HUES64 (cell line): ENCODE measurements around the gene STX18.
A peak's percentile ranks its signal among the peaks of the same experiment; 100 is the strongest.

Experiments
- H3K27ac ChIP-seq: 2 replicates; pipeline ENCODE4 v1.7.0; 2013; ENCODE audit warnings: low read depth, low read length, inconsistent platforms
- H3K27me3 ChIP-seq: 2 replicates; pipeline ENCODE4 v1.6.1; 2013; ENCODE audit warnings: mild to moderate bottlenecking, low read length; ENCODE audit not compliant: insufficient read depth
- H3K36me3 ChIP-seq: 2 replicates; pipeline ENCODE4 v1.6.1; 2013; ENCODE audit warnings: mild to moderate bottlenecking, low read length; ENCODE audit not compliant: insufficient read depth
- H3K4me1 ChIP-seq: 2 replicates; pipeline ENCODE4 v1.6.1; 2013; ENCODE audit warnings: mild to moderate bottlenecking, low read length, moderate library complexity; ENCODE audit not compliant: insufficient read depth
- H3K4me3 ChIP-seq: 2 replicates; pipeline ENCODE4 v1.5.1; 2013; ENCODE audit warnings: mild to moderate bottlenecking, low read length, moderate library complexity
- H3K9ac ChIP-seq: 2 replicates; pipeline ENCODE4 v1.6.1; 2013; ENCODE audit warnings: mild to moderate bottlenecking, low read depth, low read length
- H3K9me3 ChIP-seq: 2 replicates; pipeline ENCODE4 v1.6.1; 2013; ENCODE audit warnings: low read depth, low read length; ENCODE audit not compliant: insufficient read depth
- WGBS: fragments of 150-250, 120-280 bp; methylation state at CpG from one replicate; pipeline ENCODE4 v1.1.7; 2013; ENCODE audit warnings: missing lambda C conversion rate; 5-methylcytosine and 5-hydroxymethylcytosine counted together

The STX18 gene

DNA sequence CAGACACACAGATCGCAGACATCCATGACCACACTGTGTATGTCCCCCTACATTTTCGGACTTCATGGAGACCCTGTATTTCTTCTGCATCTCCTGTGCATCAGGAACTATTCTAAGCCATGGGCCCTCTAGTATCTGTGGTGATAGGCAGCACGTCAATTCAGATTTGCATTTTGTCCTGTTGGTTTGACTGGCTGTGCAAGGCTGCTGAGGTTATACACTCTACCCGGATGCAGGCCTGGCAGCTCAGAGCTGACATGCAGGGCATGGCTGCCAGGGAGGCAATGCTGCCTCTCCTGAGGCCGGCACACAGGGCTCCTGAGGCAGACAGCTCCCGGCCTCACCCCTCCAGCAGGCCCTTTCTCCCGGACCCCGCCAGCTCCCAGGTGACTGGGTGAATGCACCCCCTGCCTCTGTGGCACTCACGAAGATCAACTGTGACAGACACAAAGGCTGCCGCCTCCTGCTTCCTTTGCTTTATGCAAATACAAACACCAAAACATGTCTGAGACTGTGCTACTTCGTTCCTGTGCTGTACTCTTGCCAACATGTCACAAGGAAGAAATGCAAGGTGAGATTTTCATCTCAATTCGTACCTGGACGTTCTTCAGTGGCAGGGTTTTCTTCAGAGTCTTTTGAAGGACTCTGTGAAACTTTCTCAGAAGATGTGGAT is 103.9 kb downstream of the STX18 start:
- Histone ChIP-seq H3K27me3 (no peaks in the 10 kb centered on the region), H3K27ac (no peak overlapping the region), H3K4me3 (no peak overlapping the region), H3K9ac (no peak overlapping the region), H3K36me3 (peaks cover 8% of the 10 kb centered on the region; the same call in 1 of the 2 replicates), H3K9me3 (no peaks in the 10 kb centered on the region), H3K4me1 (no peaks in the 10 kb centered on the region)
- 93% methylated on average over 13 of the region's 13 CpGs for WGBS

DNA sequence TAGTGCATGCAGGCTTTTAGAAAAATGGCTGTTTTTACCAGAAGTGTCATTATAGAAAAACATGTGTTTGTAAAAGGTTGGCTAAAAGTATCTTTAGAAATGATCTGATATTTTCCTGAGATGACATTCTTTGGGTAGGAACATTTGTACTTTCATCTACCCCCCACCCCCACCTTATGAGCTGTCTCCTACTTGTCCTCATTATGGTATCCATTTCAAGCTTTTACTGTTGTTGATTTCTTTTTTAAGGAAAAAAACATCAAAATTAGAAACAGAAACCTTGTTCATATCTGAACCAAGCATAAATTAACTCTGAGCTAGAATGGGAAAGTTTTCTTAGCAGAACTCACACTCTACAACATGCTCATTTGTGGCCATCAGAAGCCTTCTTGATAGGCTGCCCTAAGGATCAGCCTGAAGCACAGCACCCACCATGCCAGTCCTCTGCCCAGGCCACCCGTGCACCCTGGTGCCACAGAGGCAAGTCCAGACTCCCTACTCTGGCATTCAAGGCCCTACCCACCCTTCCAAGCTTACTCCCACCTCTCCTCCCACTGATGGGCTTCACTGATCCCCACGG is 105.5 kb downstream of the STX18 start:
- H3K27ac ChIP-seq: no peak overlapping the region
- peaks cover 10% of the 10 kb centered on the region; the same call in 1 of the 2 replicates for H3K36me3 ChIP-seq
- no peak overlapping the region for H3K9ac ChIP-seq
- H3K27me3 ChIP-seq: no peaks in the 10 kb centered on the region
- H3K9me3 ChIP-seq: no peaks in the 10 kb centered on the region
- 88% methylated on average over 2 of the region's 2 CpGs for WGBS
- no peaks in the 10 kb centered on the region for H3K4me1 ChIP-seq
- no peak overlapping the region for H3K4me3 ChIP-seq

DNA sequence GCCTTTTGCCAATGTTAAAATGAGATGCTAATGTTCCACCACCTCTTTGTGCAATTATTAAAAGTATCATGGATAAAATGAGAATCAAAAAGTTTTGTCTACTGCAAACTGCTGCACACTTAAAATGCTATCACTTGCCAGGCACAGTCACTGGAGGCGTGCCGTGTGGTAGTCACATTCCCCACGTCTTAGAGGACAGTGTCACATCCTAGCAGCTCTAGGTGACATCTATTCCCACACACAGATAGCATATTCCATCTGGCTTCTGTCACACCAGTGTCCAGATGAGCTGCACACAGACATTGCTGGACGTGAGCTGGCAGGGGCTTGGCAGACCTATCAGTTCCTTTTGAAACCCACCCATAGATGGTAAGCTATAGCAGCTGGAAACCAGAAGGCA is 107.9 kb downstream of the STX18 start:
- Histone ChIP-seq H3K27me3 (no peaks in the 10 kb centered on the region), H3K4me1 (no peaks in the 10 kb centered on the region), H3K9me3 (no peaks in the 10 kb centered on the region), H3K9ac (no peak overlapping the region), H3K27ac (no peak overlapping the region), H3K4me3 (no peak overlapping the region), H3K36me3 (peaks cover 10% of the 10 kb centered on the region; the same call in 1 of the 2 replicates)
- 93% methylated on average over 4 of the region's 4 CpGs for WGBS

DNA sequence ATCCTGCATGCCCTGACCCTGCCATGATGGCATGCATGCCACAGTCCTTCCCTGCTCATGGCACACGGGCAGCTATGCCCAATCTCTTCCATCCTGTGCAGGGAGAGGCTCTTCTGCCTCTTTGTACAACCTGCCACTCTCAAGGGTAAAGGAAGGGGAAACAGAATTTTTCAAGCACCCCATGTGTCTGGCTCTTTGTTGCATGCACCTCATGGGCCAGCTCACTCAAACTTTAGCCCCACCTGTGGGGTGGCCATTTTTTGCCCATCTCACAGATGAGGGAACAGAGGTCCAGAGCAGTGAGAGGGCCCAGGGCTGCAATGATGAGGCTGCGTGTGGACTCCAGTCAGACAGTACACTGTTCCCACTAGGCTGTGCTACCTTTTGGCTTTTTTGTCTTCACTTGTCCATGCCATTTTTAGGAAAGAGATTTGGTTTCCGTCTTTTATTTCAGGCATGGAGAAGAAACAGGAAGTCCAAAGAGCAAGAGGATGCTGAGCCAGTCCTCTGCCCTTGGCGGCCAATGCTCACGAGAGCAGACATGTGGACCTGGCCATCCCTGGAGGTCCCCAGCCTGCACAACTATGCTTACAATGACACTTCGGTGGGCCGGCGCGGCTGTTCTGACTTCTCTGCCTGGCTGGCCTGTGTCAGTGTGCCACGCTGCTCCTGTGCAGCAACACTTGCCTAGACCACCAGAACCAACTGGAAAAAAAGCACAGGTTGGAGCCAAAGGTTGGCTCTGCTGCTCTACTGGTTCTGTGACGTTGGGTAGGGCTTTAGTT is 109.3 kb downstream of the STX18 start:
- H3K9ac ChIP-seq: no peak overlapping the region

DNA sequence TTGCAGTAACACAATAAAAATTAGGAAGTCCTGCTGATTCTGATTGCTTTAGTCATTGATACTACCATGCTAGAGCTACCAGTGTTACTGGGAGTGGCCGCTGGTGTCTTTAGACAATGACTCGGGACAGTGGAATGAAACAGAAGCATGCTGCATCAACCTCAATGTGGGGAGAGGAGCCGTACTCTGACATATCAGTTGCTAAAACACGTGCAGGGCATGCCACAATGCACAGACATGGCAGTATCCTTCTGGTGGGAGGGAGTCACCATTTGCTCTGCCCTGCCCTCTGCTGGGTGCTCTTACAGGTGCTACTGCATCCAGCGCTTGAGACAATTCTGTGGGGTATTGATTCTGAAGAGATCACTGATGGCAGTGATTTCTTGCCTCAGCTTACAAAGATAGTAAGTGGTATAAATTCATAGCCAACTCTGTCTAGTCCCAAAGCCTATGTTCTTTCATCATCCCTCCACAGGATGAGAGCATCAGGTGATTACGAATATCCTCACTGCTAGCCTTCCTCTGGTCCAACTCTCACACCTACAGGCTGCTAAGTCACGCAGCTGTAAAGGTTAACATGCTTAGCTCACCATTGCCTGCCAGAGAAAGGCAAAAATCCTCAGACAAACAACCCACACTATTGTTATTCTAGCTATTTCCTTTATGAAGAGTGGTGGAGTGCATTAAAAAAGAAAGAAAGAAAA is 111.2 kb downstream of the STX18 start:
- Histone ChIP-seq H3K4me3 (no peak overlapping the region), H3K27me3 (no peaks in the 10 kb centered on the region), H3K36me3 (peaks cover 6% of the 10 kb centered on the region; the same call in 1 of the 2 replicates), H3K4me1 (peaks cover 20% of the 10 kb centered on the region), H3K9ac (no peak overlapping the region), H3K27ac (no peak overlapping the region), H3K9me3 (no peaks in the 10 kb centered on the region)
- 51% methylated on average over 7 of the region's 7 CpGs for WGBS

More for the DNA sequence above, 109.3 kb downstream of the STX18 start:
- no peaks in the 10 kb centered on the region for H3K27me3 ChIP-seq
- no peaks in the 10 kb centered on the region for H3K9me3 ChIP-seq
- H3K4me3 ChIP-seq: no peak overlapping the region
- peaks cover 9% of the 10 kb centered on the region for H3K4me1 ChIP-seq
- peaks cover 6% of the 10 kb centered on the region; the same call in 1 of the 2 replicates for H3K36me3 ChIP-seq
- H3K27ac ChIP-seq: no peak overlapping the region
- WGBS: 96% methylated on average over 11 of the region's 11 CpGs

DNA sequence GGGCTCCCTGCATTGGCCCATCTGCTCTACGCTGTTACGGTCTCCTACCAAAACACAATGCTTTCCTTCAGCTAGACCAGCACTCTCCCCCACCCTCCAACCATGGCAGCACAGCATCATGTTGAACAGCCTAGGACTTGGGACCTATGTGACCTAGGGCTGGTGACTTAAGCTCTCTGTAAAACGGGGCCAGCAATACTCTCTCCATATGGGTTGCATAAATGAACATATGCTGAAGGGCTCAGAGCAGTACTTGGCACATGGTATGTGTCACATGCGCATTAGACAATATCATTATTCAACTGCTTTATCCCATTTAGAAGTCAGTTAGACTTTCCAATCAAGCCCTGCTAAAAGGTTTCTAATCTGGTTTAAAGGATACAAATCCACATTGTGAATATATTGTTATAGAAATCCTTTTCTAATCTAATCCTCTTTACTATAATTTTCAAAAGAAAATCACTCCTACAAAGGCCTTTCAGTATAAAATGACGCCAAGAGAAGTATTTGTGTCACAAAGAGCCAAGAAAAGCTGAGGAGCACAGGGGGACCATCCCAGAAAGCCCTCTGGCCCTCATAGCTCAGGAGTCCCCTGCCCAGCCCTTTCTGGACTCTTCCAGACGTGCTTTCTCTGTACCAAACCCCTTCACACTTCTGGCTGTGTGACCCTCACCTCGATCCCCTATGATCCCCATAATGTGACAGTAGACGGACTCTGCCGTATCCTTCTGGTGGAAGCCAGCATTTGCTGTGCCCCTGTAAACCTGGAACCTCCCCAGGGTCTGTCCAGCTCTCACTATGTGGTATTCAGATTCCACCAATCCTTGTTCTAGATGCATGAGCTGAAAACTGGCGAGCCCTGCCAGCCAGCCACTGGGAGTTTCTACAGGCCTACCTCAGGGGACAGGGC is 112.6 kb downstream of the STX18 start:
- Histone ChIP-seq H3K9ac (no peak overlapping the region), H3K4me1 (peaks cover 27% of the 10 kb centered on the region), H3K27me3 (no peaks in the 10 kb centered on the region), H3K27ac (no peak overlapping the region), H3K36me3 (peaks cover 4% of the 10 kb centered on the region; the same call in 1 of the 2 replicates), H3K9me3 (no peaks in the 10 kb centered on the region), H3K4me3 (no peak overlapping the region)
- WGBS: 89% methylated on average over 10 of the region's 10 CpGs

DNA sequence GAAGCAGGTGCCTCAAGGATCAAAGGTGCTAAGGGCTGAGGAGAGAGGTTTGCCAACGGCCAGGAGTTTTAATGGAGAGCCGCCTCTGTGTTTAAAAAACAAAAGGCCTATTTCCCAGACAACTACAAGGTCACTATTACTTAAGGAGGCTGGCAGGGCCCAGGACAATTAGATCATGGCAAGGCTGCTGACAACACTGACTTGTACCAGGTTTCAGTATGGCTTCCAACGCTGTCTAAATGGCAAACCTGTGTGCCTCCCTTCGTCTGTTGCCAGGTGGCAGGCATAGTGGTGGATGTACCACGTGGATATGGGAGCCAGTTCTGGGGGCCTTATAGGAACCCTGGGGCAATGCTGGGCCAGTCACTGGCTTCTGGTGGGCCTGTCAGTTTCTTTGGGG is 114.0 kb downstream of the STX18 start:
- no peak overlapping the region for H3K4me3 ChIP-seq
- no peak overlapping the region for H3K9ac ChIP-seq
- peaks cover 27% of the 10 kb centered on the region for H3K4me1 ChIP-seq
- H3K9me3 ChIP-seq: no peaks in the 10 kb centered on the region
- peak overlapping the region; percentile 32; the same call in 1 of the 2 replicates for H3K27ac ChIP-seq
- WGBS: 59% methylated on average over 5 of the region's 5 CpGs
- peaks cover 6% of the 10 kb centered on the region for H3K36me3 ChIP-seq
- no peaks in the 10 kb centered on the region for H3K27me3 ChIP-seq

DNA sequence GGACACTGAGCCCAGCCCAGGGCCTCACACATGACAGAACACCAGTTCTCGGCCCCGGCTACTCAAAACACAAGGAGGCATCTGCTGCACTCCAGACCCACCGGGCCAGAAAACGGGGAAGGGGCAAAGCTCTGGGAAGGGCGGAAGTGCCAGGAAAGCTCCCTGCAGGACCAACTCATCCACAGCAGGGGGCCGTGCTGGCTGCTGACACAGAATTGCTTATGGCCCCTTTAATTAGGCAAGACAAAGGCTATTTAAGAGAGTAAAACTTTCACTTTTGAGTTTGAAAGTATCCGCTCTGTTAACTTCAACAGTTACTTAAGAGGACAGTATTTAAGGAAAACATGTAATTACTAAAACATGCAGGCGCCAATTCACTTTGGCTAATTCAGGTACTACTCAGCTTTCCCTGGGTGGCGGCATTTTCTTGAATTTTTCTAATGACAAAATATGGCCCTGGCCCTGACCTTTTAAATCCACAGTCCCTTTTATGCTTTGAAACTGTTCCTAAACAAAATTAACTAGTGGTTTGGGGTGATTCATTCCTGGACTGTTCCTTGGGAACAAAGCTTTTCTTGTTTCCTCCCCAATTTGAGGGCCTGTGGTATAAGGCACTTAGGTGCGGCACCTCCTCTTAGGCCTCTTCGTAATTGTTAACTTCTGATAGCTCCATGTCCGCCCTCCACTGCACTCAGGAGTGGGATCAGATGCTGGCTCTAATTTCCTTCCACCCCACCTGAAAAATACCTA is 114.6 kb downstream of the STX18 start:
- Histone ChIP-seq H3K9me3 (no peaks in the 10 kb centered on the region), H3K36me3 (peaks cover 6% of the 10 kb centered on the region), H3K4me1 (peaks cover 27% of the 10 kb centered on the region), H3K9ac (no peak overlapping the region), H3K27me3 (no peaks in the 10 kb centered on the region), H3K27ac (peak overlapping the region; percentile 32; the same call in 1 of the 2 replicates), H3K4me3 (no peak overlapping the region)
- 28% methylated on average over 12 of the region's 12 CpGs for WGBS

DNA sequence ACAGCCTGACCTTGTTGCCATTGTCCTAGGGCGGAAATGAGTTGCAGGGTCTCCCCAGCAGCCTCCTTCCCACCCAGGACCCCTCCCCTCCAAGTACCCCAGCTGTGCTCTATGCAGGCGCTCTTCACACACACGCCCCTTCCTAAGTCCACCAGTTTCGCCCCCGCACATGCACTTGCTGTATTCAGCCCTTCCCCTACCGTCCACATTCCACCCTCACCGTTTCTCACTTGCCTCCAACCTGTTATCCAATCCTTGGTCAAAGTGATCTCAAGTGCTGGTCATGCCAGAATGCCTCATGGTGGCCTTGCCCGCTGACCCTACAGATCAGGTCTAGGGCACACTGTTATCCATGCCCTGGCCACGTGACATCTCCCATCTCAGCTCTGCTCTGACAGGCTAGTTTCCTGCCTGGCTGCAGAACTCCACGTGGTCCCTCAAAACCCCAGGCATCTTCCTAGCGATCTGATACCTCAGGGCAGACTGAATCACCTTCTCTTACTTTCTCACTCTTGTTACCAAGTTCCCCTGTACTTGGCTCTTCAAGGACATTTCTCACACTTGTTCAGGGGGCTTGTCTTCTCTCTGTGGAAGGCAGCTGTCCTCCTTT is 115.2 kb downstream of the STX18 start:
- Histone ChIP-seq H3K36me3 (peaks cover 6% of the 10 kb centered on the region), H3K27ac (0 out of 2 replicates have a peak overlapping the region, but pooled peaks have one; percentile 3), H3K9ac (no peak overlapping the region), H3K27me3 (no peaks in the 10 kb centered on the region), H3K4me1 (peaks cover 27% of the 10 kb centered on the region), H3K9me3 (no peaks in the 10 kb centered on the region), H3K4me3 (no peak overlapping the region)
- WGBS: 58% methylated on average over 11 of the region's 11 CpGs
